Measurements from ENCODE around the gene OGFR. TPM values are rescaled to one million over a fixed set of nuclear protein-coding genes. Genes with fewer than 3 reads are reported as not detected.

The OGFR gene
- polyA plus RNA-seq, 6 donors from 2014 or later, result 20.6 to 74.6 (median 46.0) TPM

DNA sequence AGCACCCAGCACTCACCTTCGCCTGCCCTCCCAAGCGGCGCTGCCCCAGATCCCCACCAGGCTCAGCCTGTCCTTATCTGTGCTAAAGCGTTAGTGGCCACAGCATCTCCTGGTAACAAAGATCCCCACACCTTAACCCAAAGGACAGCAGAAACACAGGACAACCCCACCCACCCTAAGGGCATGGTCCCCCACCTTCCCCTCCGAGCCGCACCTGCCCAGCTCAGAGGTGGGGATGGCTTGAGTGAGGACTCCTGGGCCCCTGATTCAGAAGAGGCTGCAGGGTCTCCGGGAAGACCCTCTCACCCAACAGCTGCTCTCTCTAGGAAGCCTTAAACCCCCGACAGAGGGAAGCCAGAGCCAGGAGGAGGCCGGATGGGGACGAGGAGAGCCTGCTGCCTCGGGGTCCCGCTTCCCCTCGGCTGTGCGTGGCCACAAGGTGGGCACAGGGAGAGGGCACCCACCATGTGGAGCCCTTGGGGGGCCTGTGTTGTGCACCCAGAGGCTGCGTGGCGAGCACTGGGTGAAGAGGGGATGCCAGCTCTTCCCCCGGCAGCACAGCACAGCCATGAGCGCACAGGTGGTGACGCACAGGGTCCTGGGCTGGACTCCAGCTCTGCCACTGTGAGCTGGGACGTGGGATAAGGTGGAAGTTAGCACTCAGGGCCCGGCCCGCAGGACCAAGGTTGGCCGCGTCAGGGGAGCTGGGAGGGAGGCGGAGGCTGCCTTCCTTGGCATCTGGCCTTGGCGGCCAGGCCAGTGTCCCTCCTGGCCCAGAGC, 40.3 kb upstream of the OGFR start:
- ATAC-seq (ENCODE audit: low read depth in 2 of 2) (no peak), DNase-seq (no peak)
- Mint-ChIP-seq H3K9me3 (no peaks in the 10 kb centered on the region), H3K4me1 (peaks cover 0 to 11% (median 8%) of the 10 kb centered on the region in 3 donors), H3K27ac (peak overlapping the region in 1 of 6 donors; percentile 15), H3K4me3 (no peak overlapping the region), H3K36me3 (no peaks in the 10 kb centered on the region), H3K27me3 (peaks cover 5 to 17% (median 9%) of the 10 kb centered on the region in 3 donors)

DNA sequence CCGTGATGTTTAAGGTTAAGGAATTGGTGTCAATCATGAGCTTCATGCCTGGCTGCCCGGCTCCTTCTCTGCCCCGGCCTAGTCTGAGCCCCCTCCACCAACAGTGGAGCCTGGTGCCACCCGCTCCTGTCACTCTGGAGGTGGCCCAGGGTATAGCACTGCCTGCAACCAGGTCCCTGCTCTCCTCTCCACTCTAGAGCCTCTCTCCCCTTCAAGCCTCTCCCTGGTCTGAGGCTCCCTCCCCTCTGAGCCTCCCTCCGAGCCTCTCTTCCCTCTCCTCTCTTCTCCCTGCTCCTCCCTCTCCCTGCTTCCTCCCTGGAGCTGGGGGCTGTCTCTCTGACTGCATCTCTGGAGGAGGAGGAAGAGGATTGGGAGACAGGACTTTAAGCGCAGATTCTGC, 39.6 kb upstream of the OGFR start:
- Mint-ChIP-seq H3K4me3 (no peak overlapping the region), H3K4me1 (peaks cover 0 to 11% (median 8%) of the 10 kb centered on the region in 3 donors), H3K27me3 (peaks cover 6 to 17% (median 9%) of the 10 kb centered on the region in 3 donors), H3K36me3 (no peaks in the 10 kb centered on the region), H3K27ac (no peak overlapping the region), H3K9me3 (no peaks in the 10 kb centered on the region)
- ATAC-seq (ENCODE audit: low read depth in 2 of 2), result no peak
- no peak for DNase-seq

DNA sequence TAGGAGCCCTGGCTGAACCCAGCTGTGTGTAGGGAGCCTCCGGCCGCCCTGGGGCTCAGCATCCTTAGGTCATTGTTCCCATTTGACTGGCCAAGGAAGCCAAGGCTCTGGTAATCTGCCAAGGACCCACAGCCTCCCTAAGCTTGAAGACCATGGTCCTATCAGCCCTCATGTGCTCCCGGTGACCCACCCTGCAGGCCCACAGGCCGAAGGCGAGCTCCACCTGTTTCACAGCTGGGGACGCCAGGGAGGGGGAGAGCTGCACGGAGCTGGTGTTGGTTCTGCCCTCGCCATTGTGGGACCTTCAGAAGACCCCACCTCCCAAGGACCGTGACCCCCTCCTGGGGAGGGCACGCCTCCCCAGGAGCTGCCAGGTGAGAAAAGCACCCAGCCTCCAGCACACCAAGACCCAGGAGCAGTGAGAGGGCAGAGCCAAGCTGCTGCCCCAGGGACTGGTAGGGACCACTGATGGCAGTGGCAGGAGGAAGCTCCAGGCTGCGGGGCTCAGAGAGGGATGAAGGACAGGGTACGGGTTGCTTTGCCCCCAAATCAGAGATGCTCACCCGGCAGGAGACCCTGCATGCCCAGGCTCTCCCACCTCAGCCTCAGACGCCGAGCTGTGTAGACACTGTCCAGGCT, 39.1 kb upstream of the OGFR start:
- no peaks in the 10 kb centered on the region for H3K36me3 Mint-ChIP-seq
- H3K4me3 Mint-ChIP-seq, result no peak overlapping the region
- DNase-seq (no peak), ATAC-seq (ENCODE audit: low read depth in 2 of 2) (no peak)
- H3K27ac Mint-ChIP-seq, result no peak overlapping the region
- peaks cover 6 to 17% (median 9%) of the 10 kb centered on the region in 3 donors for H3K27me3 Mint-ChIP-seq
- H3K4me1 Mint-ChIP-seq, result peaks cover 0 to 11% (median 8%) of the 10 kb centered on the region in 3 donors
- no peaks in the 10 kb centered on the region for H3K9me3 Mint-ChIP-seq

DNA sequence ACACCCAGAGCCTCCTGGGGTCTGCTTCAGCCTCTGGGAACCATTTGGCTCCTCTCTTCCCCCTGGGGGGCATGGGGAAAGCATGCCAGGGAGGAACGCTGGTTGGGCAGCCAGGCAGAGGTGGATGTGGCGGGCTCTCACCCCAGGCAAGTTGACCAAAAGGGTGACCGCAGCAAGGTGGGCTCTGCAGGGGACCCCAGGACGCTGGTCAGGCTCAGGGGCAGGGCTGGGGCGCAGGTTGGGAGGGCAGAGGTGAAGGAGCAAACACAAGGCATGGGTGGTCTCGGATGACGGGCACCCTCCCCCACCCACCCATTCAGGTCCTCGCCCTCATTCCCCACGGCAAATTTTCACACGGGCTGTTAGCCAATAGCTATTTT, 38.6 kb upstream of the OGFR start:
- Mint-ChIP-seq H3K27me3 (peaks cover 6 to 17% (median 9%) of the 10 kb centered on the region in 3 donors), H3K4me1 (peaks cover 0 to 11% (median 8%) of the 10 kb centered on the region in 3 donors)

DNA sequence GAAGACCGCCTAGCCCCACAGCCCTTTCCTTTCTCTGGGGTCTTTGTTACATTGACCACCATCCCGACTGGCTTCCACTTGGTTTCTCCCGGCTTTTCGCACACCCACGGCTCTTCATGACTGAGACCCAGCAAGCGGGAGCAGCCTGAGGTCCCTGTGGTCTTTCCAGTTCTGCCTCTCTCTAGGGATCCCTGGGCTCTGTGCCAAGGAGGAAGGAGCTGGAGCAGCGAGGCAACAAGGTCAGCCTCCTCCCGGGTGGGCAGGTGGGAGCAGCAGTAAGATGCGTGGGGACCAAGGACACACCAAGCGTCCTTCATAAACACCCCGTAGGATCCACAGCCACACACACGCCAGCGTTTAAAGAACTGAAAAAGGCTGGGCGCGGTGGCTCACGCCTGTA, 37.9 kb upstream of the OGFR start:
- H3K27me3 Mint-ChIP-seq, result peaks cover 6 to 17% (median 9%) of the 10 kb centered on the region in 3 donors
- H3K27ac Mint-ChIP-seq, result no peak overlapping the region
- ATAC-seq (ENCODE audit: low read depth in 2 of 2) (no peak), DNase-seq (no peak)
- no peak overlapping the region for H3K4me3 Mint-ChIP-seq
- H3K4me1 Mint-ChIP-seq, result peaks cover 0 to 11% (median 8%) of the 10 kb centered on the region in 3 donors
- H3K36me3 Mint-ChIP-seq, result no peaks in the 10 kb centered on the region
- no peaks in the 10 kb centered on the region for H3K9me3 Mint-ChIP-seq

More for the DNA sequence above, 38.6 kb upstream of the OGFR start:
- ATAC-seq (ENCODE audit: low read depth in 2 of 2) (no peak), DNase-seq (no peak)
- H3K9me3 Mint-ChIP-seq, result no peaks in the 10 kb centered on the region
- H3K27ac Mint-ChIP-seq, result no peak overlapping the region
- H3K36me3 Mint-ChIP-seq, result no peaks in the 10 kb centered on the region
- no peak overlapping the region for H3K4me3 Mint-ChIP-seq

DNA sequence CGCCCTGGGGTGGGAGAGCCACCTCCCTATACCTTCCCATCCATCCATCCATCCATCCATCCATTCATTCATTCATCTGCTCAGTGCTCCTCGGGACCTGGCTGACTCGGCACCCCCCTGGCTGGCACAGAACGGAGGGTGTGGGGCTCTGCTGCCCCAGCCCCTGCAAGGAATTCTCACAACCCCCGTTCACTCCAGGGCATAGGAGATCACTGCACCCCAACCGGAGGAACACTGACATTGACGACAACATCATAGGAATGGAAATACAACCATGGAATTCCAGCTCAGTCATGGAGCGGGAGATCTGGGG, 36.4 kb upstream of the OGFR start:
- Mint-ChIP-seq H3K4me3 (no peak overlapping the region), H3K4me1 (peaks cover 0 to 11% (median 8%) of the 10 kb centered on the region in 3 donors), H3K27me3 (peaks cover 6 to 23% (median 9%) of the 10 kb centered on the region in 3 donors), H3K9me3 (no peaks in the 10 kb centered on the region), H3K27ac (peak overlapping the region in 2 of 6 donors; percentile 41 to 97), H3K36me3 (no peaks in the 10 kb centered on the region)
- ATAC-seq (ENCODE audit: low read depth in 2 of 2) (no peak), DNase-seq (no peak)

DNA sequence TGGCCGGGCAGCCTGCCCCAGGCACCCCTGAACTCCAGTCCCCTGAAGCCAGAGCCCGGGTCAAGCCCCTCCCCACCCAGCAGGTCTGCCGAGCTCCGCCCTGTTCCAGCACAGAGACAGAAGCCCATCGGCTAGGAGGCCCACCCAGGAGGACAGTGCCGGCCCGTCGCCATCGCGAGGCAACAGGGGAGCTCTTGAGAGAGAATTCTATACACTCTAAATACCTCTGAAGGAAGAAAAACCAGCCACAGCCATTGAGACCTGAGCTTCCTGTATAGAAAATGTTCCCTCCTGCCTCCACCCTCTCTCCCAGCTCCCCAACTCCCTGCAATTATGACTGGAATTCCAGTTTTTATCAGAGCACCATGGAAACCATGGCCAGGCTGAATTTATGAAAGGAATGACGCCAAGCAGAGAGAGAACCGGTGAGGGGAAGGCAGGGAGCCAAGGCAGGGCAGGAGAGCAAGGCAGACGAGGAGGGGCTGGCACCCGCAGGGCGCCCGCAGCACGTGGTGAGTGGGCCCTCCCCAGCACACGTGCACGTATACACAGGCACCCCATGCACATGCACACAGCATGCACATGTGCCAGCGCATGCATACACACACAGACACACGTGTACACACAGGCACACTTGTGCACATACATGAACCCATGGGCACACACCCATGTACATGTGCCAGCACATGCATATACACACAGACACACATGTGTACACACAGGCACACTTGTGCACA, 35.9 kb upstream of the OGFR start:
- DNase-seq (no peak), ATAC-seq (ENCODE audit: low read depth in 2 of 2) (no peak)
- Mint-ChIP-seq H3K27me3 (peaks cover 6 to 18% (median 9%) of the 10 kb centered on the region in 3 donors), H3K9me3 (no peaks in the 10 kb centered on the region), H3K4me1 (peaks cover 0 to 11% (median 8%) of the 10 kb centered on the region in 3 donors), H3K4me3 (no peak overlapping the region), H3K36me3 (no peaks in the 10 kb centered on the region), H3K27ac (peak overlapping the region in 1 of 6 donors; percentile 41)

DNA sequence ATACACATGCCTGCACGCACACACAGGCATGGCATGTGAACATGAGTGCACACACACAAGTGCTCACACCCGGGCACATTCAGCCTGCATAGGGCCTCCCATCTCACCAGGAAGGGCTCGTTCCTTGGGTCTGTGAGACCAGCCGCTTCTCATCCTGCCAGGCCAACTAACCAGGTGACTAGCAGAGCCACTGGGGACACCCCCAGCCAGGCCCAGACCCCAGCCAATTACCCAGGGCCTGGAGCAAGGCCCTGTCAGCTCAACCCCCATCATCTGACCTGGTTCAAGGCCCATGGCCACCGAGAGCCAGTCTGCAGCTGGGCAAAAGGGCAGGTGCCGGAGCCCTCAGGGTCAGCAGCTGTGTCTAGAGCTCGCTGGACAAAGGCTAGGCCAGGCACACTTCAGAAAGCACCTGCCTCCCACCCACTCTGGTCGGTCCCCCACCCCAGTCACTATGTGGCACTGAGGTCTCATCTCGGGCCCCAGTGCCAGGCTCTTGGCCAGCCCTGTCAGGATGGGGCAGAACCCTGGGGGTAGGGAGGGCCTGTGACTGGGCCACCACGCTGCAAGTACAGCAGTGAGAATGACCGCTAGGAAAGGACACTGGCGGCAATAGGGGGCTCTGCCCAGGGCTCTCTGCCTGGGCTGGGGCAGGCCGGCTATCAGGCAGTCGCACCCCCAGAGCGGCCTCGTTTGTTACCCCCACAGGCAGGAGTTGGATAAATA, 35.1 kb upstream of the OGFR start:
- no peak overlapping the region for H3K4me3 Mint-ChIP-seq
- peaks cover 6 to 18% (median 9%) of the 10 kb centered on the region in 3 donors for H3K27me3 Mint-ChIP-seq
- no peaks in the 10 kb centered on the region for H3K9me3 Mint-ChIP-seq
- no peak overlapping the region for H3K27ac Mint-ChIP-seq
- peaks cover 3 to 12% (median 8%) of the 10 kb centered on the region in 3 donors for H3K4me1 Mint-ChIP-seq
- H3K36me3 Mint-ChIP-seq, result no peaks in the 10 kb centered on the region
- DNase-seq, result no peak
- ATAC-seq (ENCODE audit: low read depth in 2 of 2), result no peak

DNA sequence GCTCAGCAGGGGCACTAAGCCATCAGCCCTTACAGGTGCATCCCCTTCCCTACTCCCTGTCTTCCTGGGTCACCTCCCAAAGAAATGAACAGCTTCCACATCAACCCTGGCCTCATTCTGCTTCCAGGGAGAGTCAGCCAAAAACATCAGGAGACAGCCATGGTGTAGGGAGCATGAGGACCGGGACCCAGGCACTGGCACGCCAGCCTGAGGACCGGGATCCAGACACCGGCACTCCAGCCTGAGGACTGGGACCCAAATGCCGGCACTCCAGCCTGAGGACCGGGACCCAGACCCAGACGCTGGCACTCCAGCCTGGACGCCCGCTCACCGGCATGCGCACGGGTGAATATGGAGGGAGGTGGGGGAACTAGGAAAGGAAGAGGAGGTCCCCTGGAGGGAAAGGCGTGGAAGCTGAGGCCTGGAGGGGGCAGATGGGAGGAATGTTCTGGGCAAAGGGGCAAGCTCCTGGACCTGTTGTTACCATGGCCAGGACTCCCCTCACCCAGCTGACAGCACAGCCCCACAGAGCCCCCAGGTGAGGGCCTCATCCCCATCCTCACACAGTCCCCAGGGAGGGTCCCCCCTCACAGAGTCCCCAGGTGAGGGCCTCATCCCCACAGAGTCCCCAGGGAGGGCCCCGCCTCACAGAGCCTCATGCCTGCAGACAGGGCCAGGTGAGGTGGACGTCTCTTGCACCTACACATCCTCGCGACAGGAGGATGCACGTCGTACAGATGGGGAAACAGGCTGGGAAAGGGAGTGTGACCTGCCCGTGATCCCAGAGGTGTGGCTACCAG, 34.3 kb upstream of the OGFR start:
- Mint-ChIP-seq H3K4me1 (peaks cover 3 to 20% (median 8%) of the 10 kb centered on the region in 3 donors), H3K36me3 (no peaks in the 10 kb centered on the region), H3K9me3 (no peaks in the 10 kb centered on the region), H3K4me3 (no peak overlapping the region), H3K27me3 (peaks cover 2 to 12% (median 6%) of the 10 kb centered on the region in 3 donors), H3K27ac (no peak overlapping the region)
- ATAC-seq (ENCODE audit: low read depth in 2 of 2), result no peak
- no peak for DNase-seq

DNA sequence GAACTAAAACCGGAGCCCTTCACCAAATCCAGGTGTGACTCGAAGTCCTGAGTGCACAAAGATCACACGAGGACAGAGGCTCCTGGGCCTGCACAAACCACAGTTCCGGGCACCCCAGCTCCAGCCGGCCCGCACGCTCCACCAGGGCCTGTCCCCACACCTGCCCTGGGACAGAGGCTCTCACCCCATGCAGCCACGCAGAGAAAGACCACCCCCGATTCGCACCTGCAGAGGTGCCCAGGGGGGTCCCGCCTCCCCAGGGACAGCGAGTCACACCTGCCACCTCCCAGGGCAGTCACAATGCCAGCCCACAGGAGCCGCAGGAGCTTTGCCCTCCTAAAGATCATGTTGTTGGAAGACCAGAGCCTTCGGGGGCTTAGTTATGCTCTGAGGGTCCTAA, 33.7 kb upstream of the OGFR start:
- Mint-ChIP-seq H3K9me3 (no peaks in the 10 kb centered on the region), H3K4me1 (peaks cover 7 to 26% (median 12%) of the 10 kb centered on the region in 3 donors), H3K27me3 (peaks cover 0 to 11% (median 6%) of the 10 kb centered on the region in 3 donors), H3K27ac (no peak overlapping the region), H3K4me3 (no peak overlapping the region), H3K36me3 (no peaks in the 10 kb centered on the region)
- DNase-seq, result no peak
- ATAC-seq (ENCODE audit: low read depth in 2 of 2), result no peak

DNA sequence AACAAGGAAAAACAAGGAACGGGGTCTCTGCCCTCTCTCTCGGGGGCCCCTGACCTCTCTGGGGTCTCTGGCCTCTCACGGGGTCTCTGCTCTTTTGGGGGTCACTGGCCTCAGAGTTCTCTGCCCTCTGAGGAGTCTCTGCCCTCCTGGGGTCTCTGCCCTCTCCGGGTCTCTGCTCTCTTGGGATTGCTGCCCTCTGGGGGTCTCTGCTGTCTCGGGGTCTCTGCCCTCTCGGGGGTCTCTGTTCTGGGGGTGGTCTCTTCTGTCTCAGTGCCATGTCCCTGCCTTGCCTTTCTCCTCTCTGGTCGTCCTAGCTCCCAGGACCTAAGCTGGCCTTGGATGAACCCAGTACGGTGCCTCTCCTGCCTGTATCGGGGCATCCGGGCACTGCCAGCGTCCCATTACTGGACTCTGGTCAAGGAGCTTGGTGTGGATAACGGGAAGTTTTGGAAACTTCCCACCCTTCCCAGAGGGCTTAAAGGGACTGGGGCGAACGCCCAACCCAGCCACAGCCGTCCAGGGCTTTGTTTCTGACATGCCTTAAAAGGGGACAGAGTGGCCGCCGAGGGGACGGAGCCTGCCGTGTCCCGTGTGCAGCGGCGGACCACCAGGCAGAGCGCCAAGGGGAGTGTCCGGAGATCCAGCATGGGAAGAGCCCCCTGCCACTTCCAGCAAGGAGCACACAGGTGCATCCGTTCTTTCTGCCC, 33.1 kb upstream of the OGFR start:
- no peak overlapping the region for H3K4me3 Mint-ChIP-seq
- no peaks in the 10 kb centered on the region for H3K9me3 Mint-ChIP-seq
- no peak overlapping the region for H3K27ac Mint-ChIP-seq
- H3K4me1 Mint-ChIP-seq, result peaks cover 13 to 32% (median 16%) of the 10 kb centered on the region in 3 donors
- no peaks in the 10 kb centered on the region for H3K36me3 Mint-ChIP-seq
- DNase-seq (no peak), ATAC-seq (ENCODE audit: low read depth in 2 of 2) (no peak)
- peaks cover 0 to 11% (median 6%) of the 10 kb centered on the region in 3 donors for H3K27me3 Mint-ChIP-seq

DNA sequence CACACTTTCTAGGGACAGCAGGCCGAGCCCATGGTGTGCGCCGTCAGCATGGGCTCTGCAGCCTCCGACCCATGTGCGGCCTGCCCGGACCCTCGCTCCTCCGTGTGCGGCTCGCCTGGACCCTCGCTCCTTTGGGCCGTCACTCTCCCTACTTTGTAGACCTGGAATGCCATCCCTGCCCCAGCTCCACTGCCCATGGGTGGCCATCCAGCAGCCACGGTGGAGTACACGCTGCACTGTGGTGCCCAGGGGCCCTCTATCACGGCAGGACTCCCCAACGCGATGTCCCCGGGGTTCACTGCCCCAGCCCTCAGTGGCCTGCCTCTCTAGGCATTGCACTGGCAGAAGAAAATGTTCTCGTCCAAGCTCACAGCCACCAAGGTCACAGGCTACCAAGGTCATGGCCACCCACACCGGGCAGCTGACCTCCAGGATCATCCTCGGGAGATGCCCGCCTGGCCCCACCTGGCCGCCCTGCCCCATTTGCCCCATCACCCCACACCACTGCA, 32.5 kb upstream of the OGFR start:
- peaks cover 0 to 3% (median 3%) of the 10 kb centered on the region in 7 donors for H3K9me3 Mint-ChIP-seq
- H3K27ac Mint-ChIP-seq, result no peak overlapping the region
- H3K4me1 Mint-ChIP-seq, result peaks cover 19 to 36% (median 20%) of the 10 kb centered on the region in 3 donors
- no peak overlapping the region for H3K4me3 Mint-ChIP-seq
- peaks cover 0 to 11% (median 6%) of the 10 kb centered on the region in 3 donors for H3K27me3 Mint-ChIP-seq
- no peak for DNase-seq
- ATAC-seq (ENCODE audit: low read depth in 2 of 2), result no peak
- no peaks in the 10 kb centered on the region for H3K36me3 Mint-ChIP-seq

All from naive B cell (primary cell).